Mammary epithelial cell (primary cell): ENCODE results near the gene LDLR.

Source experiments
- EZH2 ChIP-seq: IDR thresholded peaks from 2 replicates; pipeline ENCODE4 v1.6.1; 2012; ENCODE audit warnings: low read length, inconsistent platforms, borderline replicate concordance
- TF ChIP-seq, protein P1 (sequence below), 2 donors: IDR thresholded peaks in 1 of 2; conservative IDR thresholded peaks in 1 of 2; 2 replicates each; pipeline ENCODE4 v1.5.1; 2011 to 2012; ENCODE audit warnings: inconsistent platforms in 2 of 2, low read length in 2 of 2, mild to moderate bottlenecking in 2 of 2, control low read depth in 1 of 2, low read depth in 1 of 2; ENCODE audit not compliant: insufficient read depth in 1 of 2; ENCODE audit errors: extremely low read depth in 1 of 2

DNA sequence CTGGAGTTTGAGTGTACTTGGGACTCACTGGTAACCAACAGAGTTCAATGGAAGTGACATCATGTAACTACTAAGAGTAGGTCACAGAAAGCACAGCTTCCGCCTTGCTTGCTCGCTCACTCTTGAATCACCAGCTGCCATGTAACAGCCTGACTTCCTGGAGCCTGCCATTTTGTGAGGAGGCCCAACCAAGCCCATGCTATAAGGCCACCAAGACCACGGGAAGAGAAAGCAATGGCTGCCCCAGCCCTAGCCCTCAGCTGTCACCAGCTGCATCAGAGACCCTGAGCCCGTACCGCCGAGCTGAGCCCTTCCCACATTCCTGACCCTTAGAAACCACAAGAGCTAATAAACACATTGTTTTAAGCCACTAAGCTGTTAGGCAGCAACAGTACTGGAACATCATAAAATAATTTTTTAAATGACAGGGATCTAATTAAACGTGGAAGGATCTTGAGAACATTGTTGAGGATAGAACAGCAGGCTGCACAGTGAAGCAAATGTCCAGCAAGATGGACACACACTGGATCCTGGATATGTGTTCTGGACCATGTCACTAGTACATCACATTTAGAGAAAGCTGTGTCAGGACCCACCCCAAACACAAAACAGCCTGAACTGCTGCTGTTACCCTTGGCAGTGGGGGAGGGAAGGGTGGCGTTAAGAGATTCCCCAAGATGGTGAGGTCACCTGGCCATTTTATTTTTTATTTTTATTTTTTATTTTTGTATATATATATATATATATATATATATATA is 21.7 kb upstream of the LDLR start:
- TF ChIP-seq, protein P1, sequence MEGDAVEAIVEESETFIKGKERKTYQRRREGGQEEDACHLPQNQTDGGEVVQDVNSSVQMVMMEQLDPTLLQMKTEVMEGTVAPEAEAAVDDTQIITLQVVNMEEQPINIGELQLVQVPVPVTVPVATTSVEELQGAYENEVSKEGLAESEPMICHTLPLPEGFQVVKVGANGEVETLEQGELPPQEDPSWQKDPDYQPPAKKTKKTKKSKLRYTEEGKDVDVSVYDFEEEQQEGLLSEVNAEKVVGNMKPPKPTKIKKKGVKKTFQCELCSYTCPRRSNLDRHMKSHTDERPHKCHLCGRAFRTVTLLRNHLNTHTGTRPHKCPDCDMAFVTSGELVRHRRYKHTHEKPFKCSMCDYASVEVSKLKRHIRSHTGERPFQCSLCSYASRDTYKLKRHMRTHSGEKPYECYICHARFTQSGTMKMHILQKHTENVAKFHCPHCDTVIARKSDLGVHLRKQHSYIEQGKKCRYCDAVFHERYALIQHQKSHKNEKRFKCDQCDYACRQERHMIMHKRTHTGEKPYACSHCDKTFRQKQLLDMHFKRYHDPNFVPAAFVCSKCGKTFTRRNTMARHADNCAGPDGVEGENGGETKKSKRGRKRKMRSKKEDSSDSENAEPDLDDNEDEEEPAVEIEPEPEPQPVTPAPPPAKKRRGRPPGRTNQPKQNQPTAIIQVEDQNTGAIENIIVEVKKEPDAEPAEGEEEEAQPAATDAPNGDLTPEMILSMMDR (conservative IDR thresholded peaks at IDR 0.05 in 1 of 2, IDR thresholded peaks at IDR 0.05 in 1 of 2; ENCODE audit: extremely low read depth in 1 of 2, insufficient read depth in 1 of 2, low read depth in 1 of 2, low read length in 2 of 2) = no peak
- no peak for TF ChIP-seq EZH2
